ENCODE measurements around the gene EFCAB11. TPM values are rescaled to one million over a fixed set of nuclear protein-coding genes. Genes with fewer than 3 reads are reported as not detected.

EFCAB11 gene
- total and polyA plus RNA-seq, 9 of the 15 experiments (the other 6 are each of a cell fraction or from before 2014, with no cell fraction given) = 13.4 to 37.9 (median 17.4) TPM

DNA sequence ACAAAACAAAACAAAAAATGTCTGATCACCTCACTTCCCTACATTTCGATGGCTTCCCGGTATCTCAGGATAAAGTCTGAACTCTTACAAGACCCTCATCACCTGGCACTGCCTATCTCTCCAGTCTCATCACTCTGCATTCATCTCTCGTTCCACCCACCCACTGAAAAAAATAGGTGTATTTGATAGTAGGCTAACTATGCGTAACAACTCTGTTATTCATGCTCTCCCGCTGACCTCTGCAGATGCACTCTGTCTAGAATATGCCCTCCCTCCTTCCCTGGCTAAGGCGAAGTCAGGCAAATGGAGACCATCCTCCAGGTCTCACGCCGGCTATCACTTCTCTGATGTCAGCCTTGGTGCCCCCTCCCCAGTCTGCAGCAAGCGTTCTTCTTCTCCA, 44.9 kb downstream of the EFCAB11 start:
- FAIRE-seq = no peak
- no peak overlapping the region for H3K4me3 ChIP-seq

More for the DNA sequence above, 44.9 kb downstream of the EFCAB11 start:
- in situ Hi-C loops (cut with MboI) = no loop called here
- CTCF ChIA-PET (ENCODE audit: low intra/inter-chr PET ratio) = no interaction called here
- POLR2A ChIA-PET = no interaction called here
- BruUV-seq (replicated peaks) = no TSS peak
- H3K36me3 ChIP-seq (ENCODE audit: control insufficient read depth, insufficient read depth, low read length) = no peaks in the 10 kb centered on the region
- no peak overlapping the region for H3K4me2 ChIP-seq (ENCODE audit: insufficient read depth, low read length)
- H3K27ac ChIP-seq (ENCODE audit: extremely low read depth, low read depth, low read length) = no peak overlapping the region
- intact Hi-C loops (cut with micrococcal nuclease) = no loop called here
- no peak for ATAC-seq
- DNase-seq (ENCODE audit: extremely low read depth in 1 of 4, low spot score in 3 of 4) = no peak
- H3K4me1 ChIP-seq (replicated peaks in 1 of 2; ENCODE audit: control insufficient read depth in 2 of 2, insufficient read depth in 2 of 2, low read length in 2 of 2) = no peaks in the 10 kb centered on the region
- no peak overlapping the region for H3K9ac ChIP-seq (ENCODE audit: insufficient read depth in 1 of 2, low read depth in 2 of 2, low read length in 2 of 2)
- no peaks in the 10 kb centered on the region for H3K27me3 ChIP-seq (ENCODE audit: control insufficient read depth in 2 of 2, insufficient read depth in 2 of 2, low read length in 2 of 2)
- no peaks in the 10 kb centered on the region for H4K20me1 ChIP-seq (replicated peaks; ENCODE audit: control insufficient read depth, insufficient read depth, low read length)
- WGBS (ENCODE audit: insufficient coverage, low coverage, missing lambda C conversion rate) = 52% methylated on average over 6 of the region's 9 CpGs
- TF ChIP-seq FOXK1 (CRISPR knock-in tag; IDR thresholded peaks at IDR 0.05; ENCODE audit: borderline replicate concordance) (no peak), SUPT5H (IDR thresholded peaks at IDR 0.05) (no peak), ZNF197 (CRISPR knock-in tag; IDR thresholded peaks at IDR 0.05; ENCODE audit: low read depth) (no peak), CBX1 (IDR thresholded peaks at IDR 0.05; ENCODE audit: low read depth) (no peak), MBD1 (CRISPR knock-in tag; IDR thresholded peaks at IDR 0.05) (no peak), TAL1 (IDR thresholded peaks at IDR 0.05) (no peak)
- TF ChIP-seq, protein P1, sequence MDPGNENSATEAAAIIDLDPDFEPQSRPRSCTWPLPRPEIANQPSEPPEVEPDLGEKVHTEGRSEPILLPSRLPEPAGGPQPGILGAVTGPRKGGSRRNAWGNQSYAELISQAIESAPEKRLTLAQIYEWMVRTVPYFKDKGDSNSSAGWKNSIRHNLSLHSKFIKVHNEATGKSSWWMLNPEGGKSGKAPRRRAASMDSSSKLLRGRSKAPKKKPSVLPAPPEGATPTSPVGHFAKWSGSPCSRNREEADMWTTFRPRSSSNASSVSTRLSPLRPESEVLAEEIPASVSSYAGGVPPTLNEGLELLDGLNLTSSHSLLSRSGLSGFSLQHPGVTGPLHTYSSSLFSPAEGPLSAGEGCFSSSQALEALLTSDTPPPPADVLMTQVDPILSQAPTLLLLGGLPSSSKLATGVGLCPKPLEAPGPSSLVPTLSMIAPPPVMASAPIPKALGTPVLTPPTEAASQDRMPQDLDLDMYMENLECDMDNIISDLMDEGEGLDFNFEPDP (CRISPR knock-in tag; IDR thresholded peaks at IDR 0.05) = no peak
- H3K79me2 ChIP-seq (ENCODE audit: control insufficient read depth, insufficient read depth, low read length) = no peaks in the 10 kb centered on the region
- H3K9me1 ChIP-seq (ENCODE audit: control insufficient read depth, insufficient read depth, low read length) = no peaks in the 10 kb centered on the region
- no peaks in the 10 kb centered on the region for H3K9me3 ChIP-seq (replicated peaks; ENCODE audit: control insufficient read depth, insufficient read depth, low read depth, low read length)
- no peak overlapping the region for H2AFZ ChIP-seq (ENCODE audit: low read depth, low read length)
